Peyer's patch (tissue), 4 donors: ENCODE data around the gene DENND4C.

ENCODE experiments used
- CTCF ChIP-seq, 6 experiments: fragments of 450-650 bp in 4 of 6; fragments of 200-600 bp in 2 of 6; sonication (generic) in 1 of 6; IDR thresholded peaks; one replicate each; pipeline ENCODE4 v1.5.1; 2017 to 2019; ENCODE audit warnings: antibody characterized with exemption in 6 of 6, mild to moderate bottlenecking in 3 of 6, moderate library complexity in 1 of 6
- POLR2A ChIP-seq, 2 donors: fragments of 450-650 bp; IDR thresholded peaks; one replicate each; pipeline ENCODE4 v1.5.1; 2017; ENCODE audit warnings: antibody characterized with exemption in 2 of 2, mild to moderate bottlenecking in 2 of 2, moderate library complexity in 2 of 2

- no peak for TF ChIP-seq CTCF (IDR thresholded peaks at IDR 0.05)
- TF ChIP-seq POLR2A (IDR thresholded peaks at IDR 0.05): no peak
These were observed 16.4 kb downstream of the DENND4C start for GRCh38 chr9:19246891-19247290.
